ENCODE data around the gene ATP2A1. TPM values are rescaled to one million over a fixed set of nuclear protein-coding genes. Genes with fewer than 3 reads are reported as not detected.

Gene ATP2A1
- total and polyA plus RNA-seq, 2 of the 4 experiments (the other 2 are of a cell fraction), result under 0.01 to 0.63 TPM

GRCh38 chr16:28950648-28951409 lies 72.5 kb downstream of the ATP2A1 start, which contains the start of gene NFATC2IP (continued):
- TF ChIP-seq CTCF (conservative IDR thresholded peaks at IDR 0.05; ENCODE audit: low read depth, low read length), result no peak

GRCh38 chr16:28951410-28951943 lies 73.2 kb downstream of the ATP2A1 start:
- Histone ChIP-seq H3K56ac (ENCODE audit: extremely low read depth, insufficient read depth, low read length) (0 out of 2 replicates have a peak overlapping the region, but pooled peaks have one; percentile 38), H4K20me1 (ENCODE audit: insufficient read depth, low read length) (no peaks in the 10 kb centered on the region), H2AFZ (replicated peaks; ENCODE audit: low read length, poor library complexity) (peak overlapping the region; percentile 94), H3K18ac (ENCODE audit: low read depth, low read length) (no peak overlapping the region), H3K23ac (ENCODE audit: low read depth, low read length) (peak overlapping the region; percentile 58; the same call in 1 of the 2 replicates), H4K91ac (ENCODE audit: insufficient read depth, low read depth, low read length) (no peak overlapping the region), H3K9me1 (ENCODE audit: insufficient read depth, low read length) (no peaks in the 10 kb centered on the region), H3K4ac (ENCODE audit: low read depth, low read length) (0 out of 2 replicates have a peak overlapping the region, but pooled peaks have one; percentile 53), H3K4me3 (ENCODE audit: insufficient read depth, low read depth, low read length) (peak overlapping the region; percentile 55), H2AK9ac (replicated peaks; ENCODE audit: low read depth, low read length, poor library complexity) (peak overlapping the region; percentile 86), H3K9ac (ENCODE audit: low read depth, low read length) (peak overlapping the region; percentile 83), H4K5ac (ENCODE audit: low read depth, low read length) (no peak overlapping the region), H3K4me1 (ENCODE audit: control insufficient read depth, insufficient read depth, low read length) (peaks cover 7% of the 10 kb centered on the region; the same call in 1 of the 2 replicates), H3K27ac (ENCODE audit: insufficient read depth, low read length) (peak overlapping the region; percentile 41), H4K8ac (ENCODE audit: low read depth in 2 of 2, low read length in 2 of 2) (peak overlapping the region; percentile 28 to 37; a peak in 1 of 4 replicates), H2BK120ac (ENCODE audit: low read depth, low read length) (no peak overlapping the region), H3K14ac (replicated peaks; ENCODE audit: low read depth, low read length) (0 out of 2 replicates have a peak overlapping the region, but pooled peaks have one; percentile 1), H2BK20ac (ENCODE audit: low read depth, low read length) (no peak overlapping the region), H2BK5ac (ENCODE audit: low read depth, low read length, poor library complexity, severe bottlenecking) (no peak overlapping the region), H3K36me3 (ENCODE audit: control insufficient read depth, insufficient read depth, low read length) (peaks cover 21% of the 10 kb centered on the region), H2BK15ac (ENCODE audit: low read depth, low read length) (no peak overlapping the region), H2AK5ac (ENCODE audit: low read depth, low read length) (no peak overlapping the region; the same call in 1 of the 2 replicates), H3K27me3 (ENCODE audit: control insufficient read depth, insufficient read depth, low read length) (no peaks in the 10 kb centered on the region), H3K79me1 (ENCODE audit: low read depth in 1 of 2, low read length in 2 of 2) (peaks cover 12 to 31% of the 10 kb centered on the region in 2 experiments), H3K9me3 (ENCODE audit: control insufficient read depth, insufficient read depth, low read length) (no peaks in the 10 kb centered on the region), H3K4me2 (ENCODE audit: low read depth, low read length) (peak overlapping the region; percentile 95)
- in situ Hi-C loops (cut with MboI; ENCODE audit: low sequenced_read_pairs), result loop anchor here (25.0 kb wide), 1 partner anchor 311 kb away; no protein-coding TSS in a partner anchor
- BruUV-seq (replicated peaks), result no TSS peak
- ATAC-seq (ENCODE audit: low read depth), result no peak
- DNase-seq, result no peak
- WGBS, 2 experiments (ENCODE audit: extremely low coverage in 2 of 2, insufficient read length in 1 of 2), result 0% methylated on average over 11 of the region's 17 CpGs; no CpG with 5 or more reads in 1 of the 2 experiments
- ChIA-PET POLR2A (ENCODE audit: unreplicated experiment) (no interaction called here), CTCF (no interaction called here)
- dilution Hi-C loops (cut with HindIII; ENCODE audit: low sequenced_read_pairs, unreplicated experiment), result no loop called here
- intact Hi-C loops (cut with micrococcal nuclease), result no loop called here
- TF ChIP-seq CTCF (conservative IDR thresholded peaks at IDR 0.05; ENCODE audit: low read depth, low read length) (no peak), CEBPB (IDR thresholded peaks at IDR 0.05; ENCODE audit: low read depth, low read length) (no peak), NFE2L2 (IDR thresholded peaks at IDR 0.05; ENCODE audit: low read depth, low read length) (no peak), MXI1 (IDR thresholded peaks at IDR 0.05; ENCODE audit: borderline replicate concordance, low read depth, low read length) (no peak), RFX5 (IDR thresholded peaks at IDR 0.05; ENCODE audit: low read depth, low read length) (no peak), RAD21 (IDR thresholded peaks at IDR 0.05; ENCODE audit: low read length) (no peak), MAFK (IDR thresholded peaks at IDR 0.05; ENCODE audit: low read depth, low read length) (no peak), FOS (IDR thresholded peaks at IDR 0.05; ENCODE audit: low read depth, low read length) (no peak)
- TF ChIP-seq, protein P1, sequence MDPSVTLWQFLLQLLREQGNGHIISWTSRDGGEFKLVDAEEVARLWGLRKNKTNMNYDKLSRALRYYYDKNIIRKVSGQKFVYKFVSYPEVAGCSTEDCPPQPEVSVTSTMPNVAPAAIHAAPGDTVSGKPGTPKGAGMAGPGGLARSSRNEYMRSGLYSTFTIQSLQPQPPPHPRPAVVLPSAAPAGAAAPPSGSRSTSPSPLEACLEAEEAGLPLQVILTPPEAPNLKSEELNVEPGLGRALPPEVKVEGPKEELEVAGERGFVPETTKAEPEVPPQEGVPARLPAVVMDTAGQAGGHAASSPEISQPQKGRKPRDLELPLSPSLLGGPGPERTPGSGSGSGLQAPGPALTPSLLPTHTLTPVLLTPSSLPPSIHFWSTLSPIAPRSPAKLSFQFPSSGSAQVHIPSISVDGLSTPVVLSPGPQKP (IDR thresholded peaks at IDR 0.05; ENCODE audit: borderline replicate concordance, low read depth, low read length), result no peak
